Activated gamma-delta T cell (primary cell): ENCODE results near the gene KHDC4.

Experiments used
- DNase-seq: peaks from one replicate; lab custom pipeline; 2025; lab: John Stamatoyannopoulos, UW

The KHDC4 gene

GRCh38 chr1:155969377-155969791 lies 35.2 kb upstream of the KHDC4 start:
- DNase-seq: no peak

GRCh38 chr1:155968670-155969069 lies 34.5 kb upstream of the KHDC4 start:
- no peak for DNase-seq

GRCh38 chr1:155968051-155968400 lies 33.8 kb upstream of the KHDC4 start:
- DNase-seq: no peak

DNA sequence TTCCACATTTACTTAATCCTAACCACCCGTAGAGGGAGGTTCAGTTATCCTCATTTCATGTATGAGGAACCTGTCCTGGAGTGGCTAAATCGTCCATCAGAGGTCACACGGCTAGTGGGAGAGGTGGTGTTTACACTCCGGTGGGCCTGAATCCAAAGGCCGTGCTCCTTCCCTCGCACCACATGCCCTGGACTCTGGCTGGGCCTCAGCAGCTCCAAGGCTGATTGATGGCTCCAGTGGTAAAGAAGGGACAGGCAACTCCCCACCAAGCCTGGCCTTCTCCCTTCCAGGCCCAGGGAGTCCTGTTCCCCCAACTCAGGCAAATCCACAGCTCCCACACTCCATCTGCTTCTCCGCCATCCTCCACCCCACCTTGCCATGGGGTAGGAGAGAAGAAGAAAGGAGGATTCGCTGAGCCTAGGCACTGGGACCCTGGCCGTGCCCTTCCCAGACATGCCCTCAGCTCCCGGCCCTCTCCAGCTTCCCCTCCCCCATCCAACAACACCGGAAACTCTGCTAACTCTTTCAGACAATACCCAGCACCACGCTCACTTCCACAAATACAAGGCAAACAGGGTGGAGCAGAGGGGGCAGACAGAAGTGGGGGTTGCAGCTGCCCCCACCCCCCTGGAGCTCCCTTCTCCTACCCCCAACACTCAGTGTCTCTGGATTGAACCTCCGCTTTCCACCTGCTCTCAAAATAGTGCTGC lies 33.3 kb upstream of the KHDC4 start:
- no peak for DNase-seq

DNA sequence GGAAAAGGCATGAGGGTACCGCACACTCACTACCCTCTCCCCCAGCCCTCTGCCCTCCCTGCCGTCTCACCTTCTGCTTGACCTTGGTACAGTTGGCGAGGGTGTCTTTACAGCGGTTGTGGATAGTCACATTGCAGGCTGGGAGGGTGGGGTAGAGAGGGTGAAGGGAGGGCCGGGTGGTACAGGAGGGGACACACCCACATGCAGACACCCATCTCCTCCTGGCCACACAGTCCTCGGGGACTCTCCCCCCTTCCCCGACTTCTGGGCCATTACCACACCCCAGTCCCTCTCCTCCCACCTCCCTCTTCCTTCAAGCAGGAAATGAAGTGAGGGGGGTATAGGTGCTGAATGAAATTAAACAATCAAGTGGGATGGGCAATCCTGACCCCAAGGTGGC lies 32.5 kb upstream of the KHDC4 start:
- DNase-seq: no peak

GRCh38 chr1:155966135-155966534 lies 31.9 kb upstream of the KHDC4 start:
- no peak for DNase-seq

DNA sequence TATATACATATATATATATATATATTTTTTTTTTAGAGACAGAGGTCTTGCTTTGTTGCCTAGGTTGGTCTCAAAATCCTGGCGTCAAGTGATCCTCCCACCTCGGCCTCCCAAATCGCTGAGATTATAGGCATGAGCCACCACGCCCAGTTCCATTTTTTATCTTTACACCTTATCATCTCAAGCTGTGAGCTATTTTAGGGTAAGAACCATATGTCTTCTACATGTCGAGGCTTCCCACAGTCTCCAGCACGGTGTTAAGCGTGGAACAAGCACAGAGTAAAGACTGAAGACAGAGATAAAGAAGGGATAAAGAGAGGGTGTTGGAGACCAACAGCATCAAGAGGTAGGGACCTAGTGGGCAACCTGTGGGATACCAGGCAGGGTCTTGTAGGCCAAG lies 30.0 kb upstream of the KHDC4 start:
- no peak for DNase-seq

DNA sequence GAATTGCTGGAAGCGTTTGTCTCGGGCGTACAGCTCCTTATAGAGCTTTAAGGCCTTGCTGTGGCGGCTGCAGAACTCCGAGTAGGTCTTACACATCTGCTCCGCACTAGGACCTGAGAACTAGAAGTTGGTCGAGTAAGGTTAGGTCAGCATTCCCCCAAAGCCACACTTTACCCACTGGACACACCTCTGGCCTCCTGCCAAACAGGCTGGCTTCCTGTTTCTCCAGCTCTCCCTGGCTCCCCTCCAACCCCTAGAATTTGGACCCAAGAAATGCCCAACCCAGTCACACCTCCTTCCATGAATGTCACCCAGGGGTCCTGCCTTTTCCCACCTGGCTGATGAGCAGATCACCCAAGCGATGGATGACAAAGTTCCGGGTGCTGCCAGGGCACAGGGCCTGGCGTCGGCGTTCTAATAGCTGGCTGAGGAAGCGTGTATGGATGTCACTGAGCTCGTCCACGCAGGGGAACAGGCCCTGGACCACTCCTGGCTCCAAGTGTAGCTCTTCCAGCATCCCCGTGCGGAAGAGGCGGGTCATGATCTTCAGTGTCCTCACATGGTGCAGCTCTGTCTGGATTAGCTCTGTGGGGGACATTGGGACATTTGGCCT lies 28.5 kb upstream of the KHDC4 start:
- DNase-seq: no peak

GRCh38 chr1:155961937-155962336 lies 27.7 kb upstream of the KHDC4 start:
- DNase-seq: no peak

- no peak for DNase-seq
Observed at GRCh38 chr1:155960081-155960745, 26.0 kb upstream of the KHDC4 start.

- DNase-seq: no peak
Observed at GRCh38 chr1:155957411-155957915, 23.2 kb upstream of the KHDC4 start.

DNA sequence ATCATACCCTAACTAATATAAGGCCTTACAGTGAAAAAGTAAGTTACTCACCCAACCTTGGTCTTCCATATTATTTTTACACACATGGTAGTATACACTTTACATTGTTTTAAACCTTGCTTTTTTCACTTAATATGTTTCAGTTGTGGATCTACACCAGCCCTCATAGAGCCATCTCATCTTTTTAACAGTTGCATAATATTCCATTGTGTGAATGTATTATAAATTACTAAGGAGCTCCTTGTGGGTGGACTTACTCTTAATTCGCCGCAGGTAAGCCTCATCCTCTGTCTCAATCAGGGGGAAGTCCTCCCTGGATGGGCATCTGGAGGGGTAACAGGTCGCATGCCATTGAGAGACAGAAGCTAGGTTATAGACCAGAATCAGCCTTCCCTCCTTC lies 20.4 kb upstream of the KHDC4 start:
- no peak for DNase-seq

DNA sequence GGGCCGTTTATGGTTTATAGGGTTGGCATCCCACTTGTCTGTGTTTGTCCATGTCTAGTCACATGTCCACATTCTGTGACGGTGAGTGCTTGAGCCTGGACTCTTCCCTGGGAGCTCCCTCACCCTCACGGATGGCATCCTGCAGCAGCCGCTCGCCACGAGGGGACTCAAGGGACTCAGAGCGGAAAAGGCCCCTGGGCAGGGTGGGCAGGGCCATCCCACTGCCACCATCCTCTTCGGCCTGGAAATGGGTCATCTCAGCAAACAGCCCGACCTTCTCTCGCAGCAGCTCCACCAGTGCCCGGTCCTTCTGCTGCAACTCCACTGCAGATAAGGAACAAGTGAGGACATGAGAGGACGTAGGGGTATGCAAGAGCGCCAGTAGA lies 18.3 kb upstream of the KHDC4 start:
- DNase-seq: no peak

DNA sequence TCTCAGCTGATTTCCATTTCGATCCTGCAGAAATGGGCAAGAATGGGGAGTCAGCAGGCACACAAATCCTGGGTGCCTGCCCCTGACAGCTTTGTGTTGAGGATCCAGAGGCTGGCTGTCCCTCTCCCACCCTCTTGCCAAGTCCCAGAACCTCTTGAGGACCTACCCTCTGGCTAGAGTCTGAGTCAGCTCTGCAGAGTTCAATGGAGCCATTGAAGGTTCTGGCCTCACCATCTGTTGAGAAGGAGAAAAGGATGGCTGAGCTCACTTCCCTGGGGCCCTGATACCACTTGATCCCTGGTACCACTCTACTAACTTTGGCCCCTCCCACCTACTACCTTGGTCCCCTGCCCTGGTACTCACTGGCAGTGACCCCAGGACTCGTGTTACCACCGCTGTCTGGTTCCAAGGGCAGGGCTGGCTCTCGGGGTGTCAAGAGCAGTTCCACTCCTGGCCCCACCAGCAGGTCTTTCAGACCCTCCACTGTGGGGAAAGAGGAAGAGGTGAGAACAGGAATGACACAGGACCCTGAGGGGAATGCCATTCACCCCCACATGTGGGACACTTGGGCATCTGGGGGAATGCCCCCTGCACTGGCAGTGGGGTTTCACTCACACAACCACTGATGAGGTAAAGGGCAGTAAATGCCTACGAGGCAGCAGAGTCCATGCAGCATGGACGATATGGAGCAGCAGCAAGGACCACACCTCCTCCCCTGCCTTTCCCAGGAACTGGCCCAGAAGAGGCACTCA lies 17.7 kb upstream of the KHDC4 start:
- DNase-seq: no peak

- no peak for DNase-seq
Observed at GRCh38 chr1:155950829-155951228, 16.6 kb upstream of the KHDC4 start.

DNA sequence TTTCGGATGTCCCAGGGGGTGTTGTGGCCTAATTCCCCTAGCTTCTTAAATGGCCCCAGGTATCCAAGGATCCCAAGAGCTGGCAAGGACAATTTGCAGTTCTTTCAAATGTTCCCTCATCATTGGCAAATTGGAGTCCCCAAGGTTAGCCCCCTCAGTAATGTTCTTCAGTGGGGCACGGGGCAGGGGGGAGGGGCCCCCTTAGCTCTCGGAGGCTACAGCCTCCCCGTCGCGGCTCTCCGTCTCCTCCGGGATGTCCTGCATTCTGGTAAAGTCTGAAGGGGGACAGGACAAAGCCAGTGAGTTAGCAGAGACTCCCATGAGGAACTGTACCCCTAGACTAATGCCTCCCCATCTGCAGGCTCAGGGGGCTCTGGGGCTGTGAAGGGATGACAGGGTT lies 13.5 kb upstream of the KHDC4 start:
- DNase-seq: no peak

GRCh38 chr1:155947292-155947691 lies 13.1 kb upstream of the KHDC4 start:
- no peak for DNase-seq

GRCh38 chr1:155946633-155947219 lies 12.5 kb upstream of the KHDC4 start:
- DNase-seq: no peak

- DNase-seq: no peak
Observed at GRCh38 chr1:155944444-155944799, 10.2 kb upstream of the KHDC4 start.

- DNase-seq: no peak
Observed at GRCh38 chr1:155942578-155943141, 8.4 kb upstream of the KHDC4 start.

- no peak for DNase-seq
Observed at GRCh38 chr1:155941845-155942531, 7.8 kb upstream of the KHDC4 start.
